SKM-1 treated with dmso at 0.1 percent for 144 hours (cell line): ENCODE results near the gene POLR2F.

ENCODE experiments used
- DNase-seq: peaks from one replicate; lab custom pipeline; 2025; ENCODE audit not compliant: unreplicated experiment; lab: John Stamatoyannopoulos, UW

Gene POLR2F

GRCh38 chr22:37999640-38000272, 46.3 kb downstream of the POLR2F start:
- DNase-seq: no peak

- DNase-seq: no peak
Measured at GRCh38 chr22:38005943-38006342, 52.4 kb downstream of the POLR2F start.

- no peak for DNase-seq
Measured at GRCh38 chr22:38006906-38007305, 53.4 kb downstream of the POLR2F start.

- DNase-seq: no peak
Measured at GRCh38 chr22:38007330-38007902, 53.9 kb downstream of the POLR2F start.

GRCh38 chr22:38009000-38009806, 55.7 kb downstream of the POLR2F start:
- no peak for DNase-seq

GRCh38 chr22:38012604-38013072, 59.1 kb downstream of the POLR2F start:
- DNase-seq: no peak

GRCh38 chr22:38014083-38014482, 60.6 kb downstream of the POLR2F start:
- DNase-seq: no peak

- no peak for DNase-seq
Measured at GRCh38 chr22:38016182-38017151, 63.0 kb downstream of the POLR2F start.

GRCh38 chr22:38017272-38017920, 63.9 kb downstream of the POLR2F start:
- peak; percentile 52 for DNase-seq

- DNase-seq: no peak
Measured at GRCh38 chr22:38017939-38018885, 64.7 kb downstream of the POLR2F start.
